Erythroblast (primary cell): ENCODE results near the gene SLC29A3.

Source experiments
- DNase-seq, 2 experiments: peaks; one replicate each; lab custom pipeline; 2025; lab: John Stamatoyannopoulos, UW
- GATA1 ChIP-seq: IDR thresholded peaks from 2 replicates; pipeline ENCODE4 v1.6.1; 2011; ENCODE audit warnings: low read depth, mild to moderate bottlenecking, control low read depth, low read length, moderate library complexity
- POLR2A ChIP-seq: IDR thresholded peaks from 2 replicates; pipeline ENCODE4 v1.6.1; 2011; ENCODE audit warnings: mild to moderate bottlenecking, low read length

Gene SLC29A3

DNA sequence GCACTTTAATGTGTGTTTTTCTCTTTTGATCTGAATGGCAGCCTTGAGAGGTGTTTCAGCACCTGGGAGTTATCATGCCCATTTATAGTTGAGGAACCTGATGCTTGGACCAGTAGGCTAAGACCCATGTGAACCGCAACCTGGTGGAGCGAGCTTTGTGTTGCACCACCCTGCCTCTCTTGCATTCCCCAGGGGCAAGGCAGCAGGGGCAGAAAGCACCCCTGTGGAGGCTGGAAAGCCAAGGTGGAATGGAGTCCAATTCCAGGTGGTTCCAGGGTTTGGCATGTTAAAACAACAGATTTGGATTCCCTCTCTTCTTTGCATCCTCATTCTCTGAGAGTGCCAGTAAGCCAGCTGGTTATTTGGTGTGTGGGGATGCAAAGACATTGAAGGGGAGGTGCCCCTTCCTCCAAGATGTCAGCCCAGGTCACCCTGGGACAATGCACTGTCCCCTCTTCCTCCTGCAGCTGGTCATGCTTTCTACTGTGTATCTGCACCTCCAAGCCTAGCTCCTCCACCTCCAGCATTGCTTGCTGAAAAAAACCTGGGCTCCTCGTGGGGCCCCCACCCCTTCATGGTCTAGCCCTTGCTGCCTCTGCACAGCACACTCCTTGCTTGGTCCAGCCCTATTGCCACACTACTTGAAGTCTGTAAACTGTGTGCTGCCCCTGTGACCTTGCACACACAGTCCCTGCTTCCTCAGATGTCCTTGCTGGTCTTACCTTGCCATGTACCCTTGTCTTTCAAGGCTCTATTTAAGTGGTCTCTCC, 72.0 kb downstream of the SLC29A3 start:
- DNase-seq: no peak
- TF ChIP-seq GATA1 (no peak), POLR2A (no peak)

DNA sequence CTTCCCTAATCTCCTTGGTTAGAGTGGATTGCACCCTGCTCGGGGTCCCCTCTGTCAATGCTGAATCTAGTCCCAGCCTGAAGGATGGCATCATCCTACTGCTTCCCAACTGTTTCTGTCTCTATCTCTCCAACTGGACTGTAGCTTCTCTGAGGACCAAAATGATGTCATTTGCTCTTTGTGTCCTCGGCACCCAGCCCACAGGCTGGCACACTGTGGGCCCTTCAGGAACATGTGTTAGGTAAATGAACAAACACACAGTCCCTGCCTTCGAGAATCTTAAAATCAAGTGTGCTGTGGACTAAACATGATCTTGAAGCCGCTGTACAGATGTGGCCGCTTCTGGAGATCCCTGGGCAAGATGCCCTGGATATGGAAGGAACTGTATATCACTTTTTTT, 72.6 kb downstream of the SLC29A3 start:
- TF ChIP-seq POLR2A (no peak), GATA1 (no peak)
- DNase-seq: no peak

DNA sequence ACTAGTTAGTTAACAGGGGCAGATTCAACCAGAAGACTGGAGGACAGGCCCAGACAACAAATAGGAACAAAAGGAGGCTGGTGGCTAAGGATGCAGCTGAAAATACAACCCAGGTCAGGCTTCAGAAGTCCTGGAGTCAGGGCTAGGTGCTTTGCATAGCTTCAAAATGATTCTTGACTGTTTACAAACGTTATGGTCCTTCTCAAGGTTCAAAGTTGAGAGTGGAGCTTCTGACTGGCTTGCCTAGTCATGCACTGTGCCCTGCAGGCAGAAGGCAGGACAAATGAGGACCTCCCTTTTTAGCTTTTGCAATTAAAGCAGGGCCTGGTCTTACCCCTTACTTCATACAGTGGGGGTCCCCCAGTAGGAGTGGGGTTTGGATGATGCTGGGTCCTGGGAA, 73.2 kb downstream of the SLC29A3 start:
- DNase-seq: no peak
- TF ChIP-seq POLR2A (no peak), GATA1 (no peak)

DNA sequence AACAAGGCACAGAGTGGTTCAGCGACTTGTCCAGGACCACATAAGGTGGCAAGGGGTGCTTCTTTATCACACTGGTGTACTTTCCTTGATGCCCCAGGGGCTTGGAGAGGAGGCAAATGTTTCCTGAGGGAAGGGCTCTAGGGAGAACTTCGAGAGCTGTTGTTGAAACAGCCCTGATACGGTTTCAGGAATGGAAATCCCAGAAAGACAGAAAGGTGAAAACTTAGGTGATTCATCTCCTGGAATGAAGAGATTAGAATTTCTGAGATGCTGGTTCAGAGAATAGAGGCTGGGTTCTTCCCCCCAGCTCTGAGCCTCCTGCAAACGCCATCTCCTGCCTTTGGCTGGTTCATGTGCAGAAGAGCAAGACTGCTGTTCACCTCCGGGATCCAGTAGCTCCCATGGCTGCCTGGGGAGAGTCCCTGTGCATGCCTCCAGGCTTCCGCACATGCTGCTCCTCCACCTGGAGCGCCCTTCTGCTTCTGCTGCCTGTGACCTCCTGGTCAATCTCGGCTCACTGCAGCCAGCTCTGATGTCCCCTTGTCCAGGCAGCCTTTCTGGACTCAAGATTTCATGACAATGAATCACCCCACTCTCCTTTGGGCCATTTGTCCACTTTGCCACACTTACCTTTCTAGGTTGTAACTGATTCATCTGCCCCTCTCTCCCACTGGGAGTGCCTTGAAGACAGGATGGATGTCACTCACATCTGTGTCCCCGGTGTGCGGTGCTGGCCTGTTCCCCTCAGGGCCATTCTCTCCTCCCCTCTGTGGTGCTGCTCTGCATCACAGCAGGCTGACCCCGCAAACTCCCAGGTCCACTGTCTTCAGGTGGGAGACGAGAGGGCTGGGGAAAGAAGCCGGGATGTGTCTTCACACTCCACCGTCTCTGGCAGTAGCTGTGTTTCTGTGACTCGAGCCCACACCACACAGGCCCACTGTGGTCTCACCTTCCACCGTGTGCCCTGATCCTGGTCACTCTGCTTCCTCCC, 74.0 kb downstream of the SLC29A3 start:
- TF ChIP-seq GATA1: no peak
- no peak for TF ChIP-seq POLR2A
- no peak for DNase-seq

DNA sequence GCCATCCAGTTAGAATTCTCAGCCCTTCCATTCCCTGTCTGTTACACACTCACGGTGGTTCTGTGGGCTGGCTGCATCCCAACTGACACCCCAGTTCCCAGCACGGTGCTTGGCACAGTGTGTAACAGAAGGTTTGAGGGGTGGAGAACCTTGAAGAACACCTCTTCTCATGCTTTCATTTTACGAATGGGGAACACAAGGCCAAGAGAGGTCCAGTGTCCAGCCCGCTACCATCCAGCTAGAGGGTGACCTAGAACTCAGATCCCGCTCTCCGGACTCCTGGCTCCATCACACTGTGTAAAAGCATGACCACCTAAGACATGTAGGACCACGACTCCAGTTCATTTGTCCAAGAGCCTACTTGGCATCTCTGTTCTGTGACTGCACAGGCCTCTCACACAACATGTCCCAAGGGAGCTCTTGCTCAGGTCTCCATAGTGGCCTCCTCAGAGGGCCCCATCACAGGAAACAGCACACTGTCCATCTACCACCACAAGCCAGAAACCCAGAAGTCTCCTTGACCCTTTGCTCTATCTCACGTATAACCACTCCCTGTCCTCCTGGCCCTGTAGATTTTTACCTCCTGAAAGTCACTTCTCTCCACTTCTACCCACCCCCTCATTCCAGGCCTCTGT, 74.9 kb downstream of the SLC29A3 start:
- DNase-seq: no peak
- TF ChIP-seq POLR2A (no peak), GATA1 (no peak)

DNA sequence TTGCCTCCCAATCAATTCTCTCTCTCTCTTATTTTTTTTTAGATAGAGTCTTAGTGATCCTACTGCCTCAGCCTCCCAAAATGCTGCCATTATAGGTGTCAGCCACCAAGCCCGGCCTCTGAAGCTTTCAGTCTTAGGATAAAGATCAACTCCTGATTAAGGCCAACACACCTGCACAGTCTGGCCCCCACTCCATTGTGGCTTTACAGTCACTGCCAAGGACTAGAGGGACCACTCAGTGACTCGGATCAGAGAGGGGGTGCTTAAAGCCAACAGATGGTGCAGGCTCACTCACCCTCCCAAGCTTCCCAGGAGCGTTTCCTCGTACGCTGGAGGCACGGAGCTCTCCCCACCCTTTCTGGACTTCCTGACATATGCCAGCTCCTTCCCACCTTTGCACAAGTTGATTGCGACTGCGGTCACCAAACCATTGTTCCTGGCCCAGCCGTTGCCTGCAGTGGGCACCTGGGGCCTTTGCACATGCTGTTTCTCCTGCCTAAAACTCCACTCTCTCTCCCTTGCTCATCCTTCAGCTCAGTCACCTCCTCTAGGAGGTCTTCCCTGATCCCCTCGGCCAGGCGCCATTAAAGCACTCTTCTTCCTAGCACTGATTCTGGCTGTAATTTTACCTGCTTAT, 76.0 kb downstream of the SLC29A3 start:
- TF ChIP-seq POLR2A (no peak), GATA1 (no peak)
- DNase-seq: no peak

DNA sequence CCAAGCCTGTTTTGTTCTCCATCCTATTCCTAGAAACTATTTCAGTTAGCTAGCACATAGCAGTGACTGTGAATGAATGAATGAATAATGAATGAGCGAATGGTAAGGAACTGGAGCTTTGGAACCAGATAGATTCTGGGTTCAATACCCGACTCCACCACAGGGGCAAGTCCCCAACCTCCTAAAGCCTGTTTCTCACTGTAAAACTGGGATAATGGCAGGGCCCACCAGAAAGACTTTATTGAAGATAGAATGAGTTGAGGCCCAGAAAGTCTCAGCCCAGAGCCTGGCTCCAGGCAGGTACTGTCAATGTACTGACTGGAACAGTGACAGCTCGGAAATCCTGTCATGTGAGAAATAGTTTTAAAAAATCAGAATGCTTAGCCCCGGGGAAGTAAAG, 76.6 kb downstream of the SLC29A3 start:
- TF ChIP-seq GATA1 (no peak), POLR2A (no peak)
- no peak for DNase-seq

DNA sequence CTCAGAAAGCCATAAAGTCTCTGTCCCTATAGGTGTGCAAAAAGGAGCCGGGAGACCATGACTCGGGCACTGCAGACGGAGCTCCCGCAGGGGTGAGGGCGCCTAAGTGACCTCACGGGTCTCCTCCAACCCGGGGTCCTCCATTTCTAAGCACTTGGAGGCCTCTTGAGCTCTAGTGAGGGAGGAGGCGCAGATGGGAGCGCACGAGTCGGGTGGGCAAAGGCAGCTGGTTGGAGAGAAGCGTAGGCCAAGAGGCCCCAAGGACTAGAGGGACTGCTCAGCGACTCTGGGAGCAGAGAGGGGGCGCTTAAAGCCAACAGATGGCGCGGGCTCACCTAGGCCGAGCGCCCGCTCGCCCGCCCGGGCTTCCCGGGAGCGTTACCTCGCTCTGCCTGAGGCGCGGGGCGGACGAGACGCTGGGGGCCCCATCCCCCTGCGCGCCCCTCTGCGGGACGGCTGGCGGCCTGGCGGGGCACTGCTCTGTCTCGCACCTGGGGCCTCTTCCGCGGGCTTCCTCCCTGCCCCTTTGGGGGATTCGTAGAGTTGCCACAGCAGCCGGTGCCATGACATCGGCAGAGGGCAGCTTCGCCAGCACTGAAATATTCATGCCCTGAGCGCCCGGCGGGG, 77.1 kb downstream of the SLC29A3 start:
- peak; percentile 17 to 34 for DNase-seq

DNA sequence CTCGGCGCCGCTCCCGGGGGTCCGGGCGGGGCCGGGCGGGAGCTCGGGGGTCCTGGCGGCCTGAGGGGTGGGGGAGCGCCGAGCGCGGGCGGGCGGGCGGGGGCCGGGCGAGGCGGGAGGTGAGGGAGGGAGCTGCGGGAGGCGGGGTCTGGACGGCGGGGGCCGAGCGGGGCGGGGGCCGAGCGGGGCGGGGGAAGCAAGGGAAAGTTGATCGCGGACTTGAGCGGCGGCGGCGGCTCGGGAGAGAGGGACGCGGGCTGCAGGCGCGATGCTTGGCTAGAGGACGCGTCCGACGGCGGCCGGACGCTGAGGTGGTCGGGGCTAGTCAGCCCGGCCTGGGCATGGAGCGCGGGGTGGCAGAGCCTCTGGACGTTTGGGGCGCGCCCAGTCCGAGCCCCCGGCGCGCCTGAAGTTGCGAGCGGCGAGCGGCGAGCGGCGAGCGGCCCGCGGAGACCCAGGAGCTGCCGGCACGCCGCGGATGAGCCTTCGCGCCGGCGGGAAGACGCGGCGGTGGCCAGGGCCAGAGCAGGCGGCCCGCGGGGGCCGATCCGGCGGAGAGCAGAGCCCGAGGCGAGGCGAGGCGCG, 77.7 kb downstream of the SLC29A3 start, which contains the start of gene CDH23:
CDH23 (plus strand) TSS at position 210 of the 585 bp plus-strand sequence. CDS start 42,912 bp downstream, outside the sequence.
- DNase-seq: no peak
- TF ChIP-seq POLR2A: no peak
- TF ChIP-seq GATA1: no peak

More for the DNA sequence above, 77.1 kb downstream of the SLC29A3 start:
- no peak for TF ChIP-seq POLR2A
- TF ChIP-seq GATA1: no peak

DNA sequence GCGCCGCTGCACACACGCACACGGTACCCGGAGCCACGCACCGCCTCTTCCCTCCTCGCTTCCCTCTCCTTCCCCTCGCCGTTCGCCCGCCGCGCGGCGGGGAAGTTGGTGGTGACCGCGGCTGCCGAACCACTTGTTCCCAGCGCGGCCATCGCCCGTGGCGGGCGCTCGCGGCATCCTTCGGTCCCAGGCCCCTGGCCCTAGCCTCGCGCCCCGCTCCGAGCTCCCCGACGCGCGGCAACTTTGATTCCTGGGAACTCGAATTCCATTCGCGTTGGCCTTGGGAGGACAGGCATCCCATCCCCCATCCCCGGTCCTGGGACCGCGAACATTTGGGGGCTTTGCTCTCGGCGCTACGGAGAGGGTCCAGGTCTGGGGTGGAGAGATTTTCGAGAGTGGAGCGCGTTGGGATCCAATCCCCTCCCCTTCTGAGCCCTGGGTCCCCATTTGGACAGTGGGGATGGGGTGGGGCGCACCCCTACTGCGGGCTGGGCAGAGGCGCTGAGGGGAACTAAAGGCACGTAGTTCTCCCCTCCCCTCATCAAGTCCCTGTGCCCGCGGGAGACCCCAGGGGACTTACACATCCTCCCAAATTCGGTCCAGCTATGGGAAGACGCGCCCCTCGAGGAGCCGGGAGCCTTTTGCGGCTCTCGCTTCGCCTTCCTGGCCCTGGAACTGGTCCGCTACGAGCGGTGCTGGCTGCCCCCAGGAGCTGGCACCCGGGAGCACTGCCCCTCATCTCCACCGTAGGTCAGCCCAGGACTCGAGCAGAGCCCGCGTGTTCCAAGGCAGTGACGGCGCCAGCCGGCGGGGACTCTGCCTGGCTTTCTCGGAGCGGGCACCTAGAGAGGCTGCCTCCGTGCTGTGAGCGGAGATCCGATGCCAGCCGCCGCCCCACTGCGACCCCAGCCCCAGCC, 78.5 kb downstream of the SLC29A3 start:
- TF ChIP-seq GATA1 (no peak), POLR2A (no peak)
- no peak for DNase-seq

DNA sequence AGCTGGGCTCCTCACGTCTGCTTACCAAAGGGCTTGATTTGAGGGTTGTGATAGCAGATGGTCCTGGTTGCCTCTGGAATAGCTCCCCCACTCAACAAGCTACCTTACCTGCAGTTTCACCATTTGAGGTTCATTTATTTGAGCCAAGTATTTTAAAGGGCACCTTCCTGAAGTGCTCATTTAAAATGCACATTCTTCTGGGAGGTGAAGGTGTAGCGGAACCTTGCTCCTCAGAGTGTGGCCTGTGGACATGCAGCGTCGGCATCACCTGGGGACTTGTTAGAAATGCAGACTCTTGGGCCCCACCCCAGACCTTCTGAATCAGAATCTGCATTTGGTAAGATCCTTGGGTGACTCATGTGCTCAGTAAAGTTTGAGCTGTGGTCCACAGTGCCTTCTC, 79.9 kb downstream of the SLC29A3 start:
- no peak for DNase-seq
- no peak for TF ChIP-seq POLR2A
- TF ChIP-seq GATA1: no peak
